GM19372 (cell line): ENCODE results near the gene TGFBR3.
"Not testable (repeated sequence)": the region's sequence is repeated elsewhere in the genome, so short reads cannot be mapped to it uniquely, and the experiment has no call there.

Experiments
- ATAC-seq: cut with Tn5 transposase; IDR thresholded peaks from one replicate; pipeline ENCODE4 v1.9.1; 2021; ENCODE audit warnings: mild to moderate bottlenecking, low read depth, moderate library complexity; ENCODE audit not compliant: unreplicated experiment

The TGFBR3 gene

GRCh38 chr1:91669584-91670350 lies 216.2 kb downstream of the TGFBR3 start:
- no peak for ATAC-seq

- ATAC-seq, result not testable (repeated sequence)
These were observed 219.3 kb downstream of the TGFBR3 start for GRCh38 chr1:91666651-91667050.

- no peak for ATAC-seq
These were observed 224.8 kb downstream of the TGFBR3 start for GRCh38 chr1:91661121-91661520.

- ATAC-seq, result no peak
These were observed 225.2 kb downstream of the TGFBR3 start for GRCh38 chr1:91660708-91661107.

GRCh38 chr1:91655912-91656449 lies 230.0 kb downstream of the TGFBR3 start:
- ATAC-seq, result no peak

GRCh38 chr1:91653183-91653582 lies 232.8 kb downstream of the TGFBR3 start:
- peak; percentile 53 for ATAC-seq

GRCh38 chr1:91651661-91652071 lies 234.3 kb downstream of the TGFBR3 start:
- no peak for ATAC-seq

- no peak for ATAC-seq
These were observed 234.7 kb downstream of the TGFBR3 start for GRCh38 chr1:91651243-91651642.

- no peak for ATAC-seq
These were observed 235.2 kb downstream of the TGFBR3 start for GRCh38 chr1:91650764-91651163.

- ATAC-seq, result no peak
These were observed 238.9 kb downstream of the TGFBR3 start for GRCh38 chr1:91647061-91647460.

- ATAC-seq, result no peak
These were observed 240.9 kb downstream of the TGFBR3 start for GRCh38 chr1:91645031-91645430.

GRCh38 chr1:91643431-91643830 lies 242.5 kb downstream of the TGFBR3 start:
- no peak for ATAC-seq

GRCh38 chr1:91640877-91641526 lies 244.9 kb downstream of the TGFBR3 start:
- no peak for ATAC-seq

- no peak for ATAC-seq
These were observed 248.4 kb downstream of the TGFBR3 start for GRCh38 chr1:91637539-91637994.

GRCh38 chr1:91635763-91636162 lies 250.2 kb downstream of the TGFBR3 start:
- no peak for ATAC-seq

GRCh38 chr1:91633438-91633837 lies 252.5 kb downstream of the TGFBR3 start:
- no peak for ATAC-seq

GRCh38 chr1:91631718-91632330 lies 254.1 kb downstream of the TGFBR3 start:
- ATAC-seq, result no peak

- ATAC-seq, result no peak
These were observed 255.1 kb downstream of the TGFBR3 start for GRCh38 chr1:91630803-91631202.
